HepG2 (cell line): ENCODE results near the gene FFAR1. TPM values are rescaled to one million over a fixed set of nuclear protein-coding genes. Genes with fewer than 3 reads are reported as not detected.

Experiments used
- ARID3A ChIP-seq: IDR thresholded peaks from 2 replicates; pipeline ENCODE4 v1.6.1; 2012; ENCODE audit warnings: low read depth, low read length, improper control_type of control experiment
- CHCHD3 ChIP-seq: sonication (generic); formaldehyde crosslinking; IDR thresholded peaks from 2 replicates; pipeline ENCODE4 v1.8.0; 2022; ENCODE audit warnings: mild to moderate bottlenecking, missing genetic modification reagents, moderate library complexity
- GATAD2A ChIP-seq: IDR thresholded peaks from 2 replicates; pipeline ENCODE4 v1.6.1; 2016
- HNF4A ChIP-seq: sonication (generic); formaldehyde crosslinking; IDR thresholded peaks from 2 replicates; pipeline ENCODE4 v1.4.0; 2020; ENCODE audit warnings: missing genetic modification reagents
- HNRNPH1 ChIP-seq: fragments of 200-400 bp; formaldehyde crosslinking; optimal IDR thresholded peaks from 2 replicates; pipeline ENCODE3; 2017; ENCODE audit warnings: mild to moderate bottlenecking, low read depth, low read length
- HOXA5 ChIP-seq: sonication (generic); formaldehyde crosslinking; IDR thresholded peaks from 2 replicates; pipeline ENCODE4 v1.4.0; 2020; ENCODE audit warnings: missing genetic modification reagents
- MED1 ChIP-seq: sonication (generic); formaldehyde crosslinking; IDR thresholded peaks from 2 replicates; pipeline ENCODE4 v1.4.0; 2020; ENCODE audit warnings: missing genetic modification reagents
- MTA1 ChIP-seq: sonication (generic); formaldehyde crosslinking; IDR thresholded peaks from 2 replicates; pipeline ENCODE4 v1.4.0; 2020; ENCODE audit warnings: missing genetic modification reagents, mild to moderate bottlenecking, borderline replicate concordance
- NR2F2 ChIP-seq: IDR thresholded peaks from 2 replicates; pipeline ENCODE4 v1.6.1; 2012; ENCODE audit warnings: low read depth, inconsistent platforms, borderline replicate concordance
- PCBP2 ChIP-seq: fragments of 200-400 bp; formaldehyde crosslinking; optimal IDR thresholded peaks from 2 replicates; pipeline ENCODE3; 2018; ENCODE audit warnings: low read length, low read depth; ENCODE audit not compliant: poor library complexity, severe bottlenecking
- RARA ChIP-seq: IDR thresholded peaks from 2 replicates; pipeline ENCODE4 v1.6.1; 2016; ENCODE audit warnings: missing genetic modification reagents, missing compliant biosample characterization
- RXRA ChIP-seq: sonication (generic); formaldehyde crosslinking; IDR thresholded peaks from 2 replicates; pipeline ENCODE4 v1.5.1; 2020; ENCODE audit warnings: missing genetic modification reagents
- SNAI1 ChIP-seq: sonication (generic); formaldehyde crosslinking; IDR thresholded peaks from 2 replicates; pipeline ENCODE4 v1.5.0; 2020; ENCODE audit warnings: mild to moderate bottlenecking, missing genetic modification reagents, borderline replicate concordance
- TFDP1 ChIP-seq: IDR thresholded peaks from 2 replicates; pipeline ENCODE4 v1.6.1; 2016; ENCODE audit warnings: missing compliant biosample characterization, missing genetic modification reagents, borderline replicate concordance
- ZBTB7B ChIP-seq: sonication (generic); formaldehyde crosslinking; IDR thresholded peaks from 2 replicates; pipeline ENCODE4 v1.4.0; 2020; ENCODE audit warnings: missing genetic modification reagents
- ZNF383 ChIP-seq: sonication (generic); formaldehyde crosslinking; IDR thresholded peaks from 2 replicates; pipeline ENCODE4 v1.4.0; 2020; ENCODE audit warnings: missing genetic modification reagents, mild to moderate bottlenecking, borderline replicate concordance
- ZNF564 ChIP-seq: sonication (generic); formaldehyde crosslinking; IDR thresholded peaks from 2 replicates; pipeline ENCODE4 v1.8.1; 2023; ENCODE audit warnings: mild to moderate bottlenecking, missing genetic modification reagents
- ZNF609 ChIP-seq: sonication (generic); formaldehyde crosslinking; IDR thresholded peaks from 2 replicates; pipeline ENCODE4 v1.4.0; 2020; ENCODE audit warnings: mild to moderate bottlenecking, missing genetic modification reagents, borderline replicate concordance
- ZNF850 ChIP-seq: sonication (generic); formaldehyde crosslinking; conservative IDR thresholded peaks from 2 replicates; pipeline ENCODE4 v1.9.0; 2021; ENCODE audit warnings: mild to moderate bottlenecking, missing genetic modification reagents
- ZNF891 ChIP-seq: sonication (generic); formaldehyde crosslinking; IDR thresholded peaks from 2 replicates; pipeline ENCODE4 v1.5.0; 2020; ENCODE audit warnings: mild to moderate bottlenecking, missing genetic modification reagents
- polyA plus RNA-seq, 8 experiments: library from polyadenylated mRNA; depleted of rRNA in 3 of 8; stranded (reverse) in 7 of 8; unstranded in 1 of 8; fragments of >200 nt; fragmentation: Illumina TruSeq in 4 of 8; extraction: Trizol in 4 of 8; gene quantifications; 2 replicates each; pipeline versions ENCODE4 v1.2.1 to v1.2.3, GENCODE V29; 2011 to 2016; ENCODE audit warnings: low read depth in 4 of 8, missing spikeins in 1 of 8, mixed read lengths in 1 of 8; ENCODE audit not compliant: insufficient read depth in 1 of 8
- total RNA-seq, 5 experiments: library from RNA; depleted of rRNA; stranded (reverse); fragments of >200 nt; fragmentation: Illumina TruSeq; extraction: Trizol; gene quantifications; 2 replicates each; pipeline ENCODE4 v1.2.3, GENCODE V29; 2016; ENCODE audit warnings: low read depth in 1 of 5

The FFAR1 gene
- total and polyA plus RNA-seq, 2 of the 13 experiments (the other 11 are each of a cell fraction or from before 2014, with no cell fraction given) = not detected

GRCh38 chr19:35389192-35389861 lies 41.6 kb downstream of the FFAR1 start (continued):
- TF ChIP-seq HNF4A (peak; percentile 29; the same call in 1 of the 2 replicates), MTA1 (CRISPR knock-in tag) (peak; percentile 39; the same call in 1 of the 2 replicates), MED1 (CRISPR knock-in tag) (peak; percentile 81; the same call in 1 of the 2 replicates), ZNF891 (no peak), NR2F2 (0 out of 2 replicates have a peak, but pooled peaks have one; percentile 47), GATAD2A (peak; percentile 49; the same call in 1 of the 2 replicates), PCBP2 (no peak), HNRNPH1 (no peak), ZNF383 (no peak), SNAI1 (CRISPR knock-in tag) (no peak), ZNF850 (CRISPR knock-in tag) (no peak), RARA (CRISPR knock-in tag) (peak; percentile 82), ARID3A (peak; percentile 48; the same call in 1 of the 2 replicates), RXRA (peak; percentile 56; the same call in 1 of the 2 replicates), CHCHD3 (CRISPR knock-in tag) (no peak), TFDP1 (CRISPR knock-in tag) (0 out of 2 replicates have a peak, but pooled peaks have one; percentile 42), HOXA5 (CRISPR knock-in tag) (no peak), ZNF609 (CRISPR knock-in tag) (peak; percentile 49; the same call in 1 of the 2 replicates), ZNF564 (CRISPR knock-in tag) (no peak), ZBTB7B (CRISPR knock-in tag) (peak; percentile 43; the same call in 1 of the 2 replicates)
